HG03066 (cell line): ENCODE results near the gene VTI1A.

Experiments used
- ATAC-seq: cut with Tn5 transposase; IDR thresholded peaks from one replicate; pipeline ENCODE4 v1.9.1; 2021; ENCODE audit warnings: low read depth; ENCODE audit not compliant: unreplicated experiment

Gene VTI1A

DNA sequence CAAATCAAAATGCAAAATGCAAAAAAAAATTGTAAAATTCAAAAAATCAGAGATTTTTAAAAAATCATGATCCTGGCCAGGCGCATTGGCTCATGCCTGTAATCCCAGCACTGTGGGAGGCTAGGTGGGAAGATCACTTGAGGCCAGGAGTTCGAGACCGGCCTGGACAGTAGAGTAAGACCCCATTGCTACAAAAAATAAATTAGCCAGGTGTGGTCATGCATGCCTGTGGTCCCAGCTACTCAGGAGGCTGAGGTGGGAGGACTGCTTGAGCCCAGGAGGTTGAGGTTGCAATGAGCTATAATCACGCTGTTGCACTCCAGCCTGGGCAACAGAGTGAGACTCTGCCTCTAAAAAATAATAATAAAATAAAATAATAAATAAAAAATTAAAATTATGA is 347.2 kb downstream of the VTI1A start:
- ATAC-seq, result no peak

DNA sequence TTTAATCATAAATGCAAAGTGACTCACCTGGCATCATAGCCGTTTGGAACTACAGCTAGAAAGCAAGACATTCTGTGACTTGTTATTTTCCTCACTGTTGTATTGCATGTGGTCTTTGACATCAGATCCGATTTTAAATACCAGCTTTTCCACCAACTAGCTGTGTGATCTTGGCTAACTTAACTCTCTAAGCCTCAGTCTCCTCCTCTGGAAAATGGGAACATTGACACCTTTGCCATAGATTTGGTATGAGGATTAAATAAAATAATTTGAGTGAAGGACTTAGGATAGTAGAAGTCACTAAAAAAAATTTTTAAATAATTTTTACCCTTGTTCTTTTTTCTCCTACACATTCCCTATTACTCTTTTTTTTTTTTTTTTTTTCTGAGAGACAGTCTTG is 348.1 kb downstream of the VTI1A start:
- ATAC-seq, result no peak

GRCh38 chr10:112797197-112797596 is 350.2 kb downstream of the VTI1A start:
- no peak for ATAC-seq

DNA sequence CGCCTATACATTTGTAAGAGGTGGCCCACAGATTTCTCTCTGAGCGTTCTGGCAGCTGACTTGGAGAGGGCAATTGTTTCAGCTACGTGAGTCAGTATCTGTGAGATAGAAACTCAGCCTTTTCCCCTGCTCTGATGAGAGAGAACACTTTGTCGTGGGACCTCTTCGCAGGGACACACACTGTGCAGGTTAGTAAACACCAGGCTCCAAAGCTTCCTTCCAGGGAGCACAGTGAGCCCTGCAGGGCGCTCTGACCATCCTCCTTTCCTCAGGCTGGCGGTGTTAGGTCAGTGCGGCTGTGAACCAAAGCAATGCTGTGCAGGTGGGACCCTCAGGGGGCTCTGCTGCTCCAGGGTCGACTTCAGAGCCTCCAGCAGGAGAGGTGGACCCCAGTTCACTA is 350.8 kb downstream of the VTI1A start:
- no peak for ATAC-seq

- ATAC-seq, result no peak
Observed at GRCh38 chr10:112799038-112799437, 352.0 kb downstream of the VTI1A start.

DNA sequence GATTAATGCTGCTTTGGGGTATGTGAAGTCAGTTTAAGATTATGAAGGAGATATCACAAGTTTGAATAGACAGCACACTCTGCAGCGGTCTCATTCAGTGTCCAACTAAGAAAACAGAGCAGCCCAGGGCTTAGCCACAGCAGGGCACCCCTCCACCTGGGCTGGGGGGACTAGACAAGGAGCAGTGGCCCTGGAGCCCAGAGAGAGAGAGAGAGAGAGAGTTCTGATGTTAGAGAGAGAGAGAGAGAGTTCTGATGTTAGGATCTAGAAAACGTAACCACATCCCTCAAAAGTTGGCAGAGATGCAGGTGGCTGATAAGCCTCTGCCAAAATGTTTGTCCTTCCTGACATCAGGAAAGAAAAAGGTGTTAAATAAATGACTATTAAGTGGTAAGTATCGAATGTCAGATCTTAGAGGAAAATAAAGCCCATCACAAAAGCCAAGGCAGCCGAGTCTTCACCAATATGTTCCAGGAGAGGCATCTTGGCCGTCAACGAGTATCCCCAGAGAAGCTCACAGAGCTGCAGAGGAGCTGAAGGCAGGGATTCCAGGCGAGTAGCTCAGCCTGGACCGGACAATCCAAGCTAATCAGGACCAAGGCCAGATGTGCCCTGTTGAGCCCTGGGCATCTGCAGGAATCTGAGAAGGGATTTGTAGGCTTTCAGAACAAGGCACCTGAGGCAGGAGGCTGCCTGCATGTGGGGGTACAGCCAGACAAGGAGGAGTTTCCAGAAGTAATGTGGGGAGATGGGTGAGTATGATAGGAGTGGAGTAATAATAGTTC is 352.9 kb downstream of the VTI1A start:
- no peak for ATAC-seq

GRCh38 chr10:112801004-112801403 is 354.0 kb downstream of the VTI1A start:
- ATAC-seq, result no peak

GRCh38 chr10:112801748-112802147 is 354.7 kb downstream of the VTI1A start:
- no peak for ATAC-seq

GRCh38 chr10:112802411-112803022 is 355.5 kb downstream of the VTI1A start:
- no peak for ATAC-seq

DNA sequence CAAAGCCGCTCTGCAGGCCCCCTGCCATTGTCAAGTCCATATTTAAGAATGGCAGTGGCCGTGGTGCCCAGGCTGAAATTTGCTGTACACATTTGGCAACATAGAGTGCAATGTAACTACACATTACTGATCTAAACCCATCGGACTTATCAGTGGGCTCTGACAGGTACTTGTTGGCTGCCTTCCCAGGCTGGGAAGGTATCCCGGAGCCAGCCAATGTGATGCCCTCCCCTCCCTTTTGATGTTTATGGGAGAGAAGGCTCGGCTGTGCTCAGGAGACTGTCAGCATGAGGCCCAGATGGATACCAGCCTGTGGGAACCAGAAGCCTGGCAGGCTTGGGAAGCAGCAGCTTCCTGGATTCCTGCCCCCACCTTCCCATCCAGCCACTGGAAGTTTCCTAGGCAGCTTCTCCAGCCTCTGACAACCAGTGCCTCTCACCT is 357.0 kb downstream of the VTI1A start:
- ATAC-seq, result no peak

GRCh38 chr10:112805254-112805590 is 358.2 kb downstream of the VTI1A start:
- no peak for ATAC-seq

DNA sequence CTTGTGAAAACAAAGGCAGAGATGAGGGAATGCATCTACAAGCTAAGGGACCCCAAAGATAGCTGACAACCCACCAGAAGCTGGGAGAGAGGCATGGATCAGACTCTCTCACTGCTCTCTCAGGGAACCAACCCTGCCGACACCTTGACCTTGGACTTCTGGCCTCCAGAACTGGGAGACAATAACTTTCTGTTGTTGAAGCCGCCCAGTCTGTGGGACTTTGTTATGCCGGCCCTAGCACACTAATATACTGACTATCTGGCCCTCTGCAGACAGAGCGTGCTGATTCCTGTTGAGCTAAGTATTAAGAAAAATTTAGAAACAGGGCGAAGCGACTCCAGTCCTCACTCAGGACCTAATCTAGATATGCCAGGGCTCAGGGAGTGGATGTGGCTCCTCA is 358.7 kb downstream of the VTI1A start:
- ATAC-seq, result no peak

GRCh38 chr10:112807013-112807412 is 360.0 kb downstream of the VTI1A start:
- ATAC-seq, result no peak

- no peak for ATAC-seq
Observed at GRCh38 chr10:112809736-112810135, 362.7 kb downstream of the VTI1A start.

GRCh38 chr10:112810711-112811151 is 363.7 kb downstream of the VTI1A start:
- no peak for ATAC-seq

- ATAC-seq, result no peak
Observed at GRCh38 chr10:112811741-112812551, 364.9 kb downstream of the VTI1A start.

- no peak for ATAC-seq
Observed at GRCh38 chr10:112812586-112812985, 365.6 kb downstream of the VTI1A start.

DNA sequence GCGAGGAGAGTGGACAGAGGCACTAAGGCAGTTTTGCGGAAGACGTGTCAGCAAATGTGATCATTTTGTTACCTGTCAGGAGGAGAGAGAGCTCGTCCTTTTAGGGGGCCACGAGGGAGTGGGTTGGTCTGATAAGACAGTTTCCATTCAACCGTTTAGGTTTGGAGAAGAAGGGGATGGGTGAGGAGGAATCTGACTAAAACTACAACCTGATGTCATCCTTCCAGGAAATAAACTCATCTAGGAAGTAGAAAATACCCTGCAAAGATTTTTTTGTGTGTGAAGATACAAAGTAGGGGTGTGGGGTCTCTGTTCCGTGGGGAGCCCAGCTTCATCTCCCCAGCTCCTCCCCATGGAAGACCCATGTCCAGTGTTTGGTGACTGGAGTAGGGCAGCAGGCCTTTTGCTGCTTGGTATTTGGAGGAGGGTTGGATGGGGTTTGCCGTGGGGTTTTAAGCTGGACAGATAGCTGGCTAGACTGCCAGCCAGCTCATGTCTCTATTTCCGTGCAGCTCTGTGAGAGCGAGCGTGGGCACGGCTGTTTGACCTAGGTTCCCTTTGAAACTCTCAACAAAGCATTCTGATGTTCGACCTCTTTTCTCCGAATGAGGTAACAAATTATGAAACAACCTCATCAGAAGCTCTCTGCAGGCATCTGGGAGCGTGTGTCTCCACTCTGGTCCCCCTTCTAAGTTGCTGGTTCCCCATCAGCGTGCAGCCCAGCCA is 367.0 kb downstream of the VTI1A start:
- no peak for ATAC-seq

DNA sequence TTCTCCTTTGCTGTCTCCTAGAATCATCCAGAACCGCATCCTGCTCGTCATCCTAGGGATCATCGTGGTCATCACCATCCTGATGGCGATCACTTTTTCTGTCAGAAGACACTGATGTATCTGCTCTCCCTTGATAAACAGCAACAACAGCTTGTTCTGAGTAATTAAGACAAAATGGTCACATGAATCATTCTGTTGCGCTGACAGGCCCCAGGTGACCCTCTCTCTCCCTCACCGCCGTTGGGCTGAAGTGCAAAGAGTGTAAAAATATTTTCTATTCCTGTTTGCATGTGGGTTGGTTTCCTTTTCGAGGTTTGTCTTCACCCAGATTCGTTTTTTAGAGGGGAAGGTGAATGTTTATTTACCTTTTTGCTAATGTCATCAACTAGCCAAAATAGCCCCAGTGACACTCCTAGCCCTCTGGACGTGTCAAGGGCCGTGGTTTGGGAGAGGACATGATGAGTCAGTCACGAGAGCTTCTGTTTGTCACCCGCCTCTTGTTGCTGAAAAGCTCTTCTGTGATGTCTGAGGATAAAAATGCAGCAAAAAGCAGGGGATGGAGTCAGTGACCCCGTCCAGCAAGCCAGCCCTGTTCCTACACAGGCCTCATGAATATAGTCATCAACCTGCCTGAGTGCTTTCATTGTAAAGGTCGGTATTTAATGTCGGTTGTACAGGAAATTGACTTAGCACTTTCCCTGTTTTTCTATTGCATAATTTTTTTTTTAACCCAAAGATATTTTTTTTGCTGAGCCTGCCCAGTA is 368.4 kb downstream of the VTI1A start:
- ATAC-seq, result no peak

GRCh38 chr10:112816033-112816430 is 369.0 kb downstream of the VTI1A start:
- ATAC-seq, result no peak
